NB4 (cell line): ENCODE measurements around the gene SFXN5.

ENCODE experiments used
- CTCF ChIP-seq: IDR thresholded peaks from one replicate; pipeline ENCODE4 v1.5.1; 2012; ENCODE audit warnings: low read depth, low read length
- POLR2A ChIP-seq: IDR thresholded peaks from 2 replicates; pipeline ENCODE4 v1.6.1; 2011; ENCODE audit warnings: mild to moderate bottlenecking; ENCODE audit not compliant: insufficient read length; ENCODE audit errors: extremely low read depth

GRCh38 chr2:72952110-72952823 is 119.2 kb downstream of the SFXN5 start:
- TF ChIP-seq CTCF (no peak), POLR2A (no peak)
